Peyer's patch (tissue), 4 donors: Measurements from ENCODE around the gene ZNF584.

Experiments used
- POLR2A ChIP-seq, 2 donors: fragments of 450-650 bp; IDR thresholded peaks; one replicate each; pipeline ENCODE4 v1.5.1; 2017; ENCODE audit warnings: antibody characterized with exemption in 2 of 2, mild to moderate bottlenecking in 2 of 2, moderate library complexity in 2 of 2
- TF ChIP-seq, protein P1 (sequence below), 6 experiments: fragments of 450-650 bp in 4 of 6; fragments of 200-600 bp in 2 of 6; sonication (generic) in 1 of 6; IDR thresholded peaks; one replicate each; pipeline ENCODE4 v1.5.1; 2017 to 2019; ENCODE audit warnings: antibody characterized with exemption in 6 of 6, mild to moderate bottlenecking in 3 of 6, moderate library complexity in 1 of 6

DNA sequence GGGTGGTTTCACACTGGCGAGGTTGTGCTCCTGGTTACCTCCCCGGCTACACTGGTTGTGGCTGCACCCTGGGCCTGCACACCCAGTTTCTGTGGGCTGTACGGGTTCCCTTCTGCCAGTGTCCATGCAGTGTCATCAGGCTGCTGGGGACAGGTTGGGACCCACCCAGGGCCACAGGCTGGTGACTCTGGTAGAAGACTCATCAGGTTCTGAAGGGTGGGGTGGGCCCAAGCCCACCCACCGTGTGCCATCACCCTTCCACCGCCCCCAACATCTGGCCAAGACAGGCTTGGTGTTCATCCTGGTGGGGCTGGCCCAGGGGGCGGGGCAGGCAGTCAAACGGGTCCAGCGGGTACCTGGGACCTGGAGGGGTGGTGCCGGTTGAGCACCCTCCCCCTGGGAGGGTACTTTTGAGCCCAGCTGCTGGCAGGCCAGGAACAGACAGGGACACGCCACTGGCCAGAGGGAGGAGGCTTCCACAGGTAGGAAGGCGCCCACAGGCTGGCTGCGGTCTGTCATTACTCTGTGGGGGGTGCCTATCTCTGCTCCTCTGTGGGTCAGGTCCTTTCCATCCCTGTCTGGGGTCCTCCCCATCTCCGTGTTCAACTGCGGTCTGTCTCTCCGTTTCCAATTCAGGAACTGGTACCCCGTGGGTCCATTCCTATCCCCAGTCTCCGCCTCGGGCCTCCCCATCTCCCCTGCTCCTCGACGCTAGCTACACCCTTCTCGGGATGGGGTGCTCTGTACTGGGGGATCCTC lies 13.1 kb upstream of the ZNF584 start, which contains the start of gene RNF225:
- TF ChIP-seq, protein P1, sequence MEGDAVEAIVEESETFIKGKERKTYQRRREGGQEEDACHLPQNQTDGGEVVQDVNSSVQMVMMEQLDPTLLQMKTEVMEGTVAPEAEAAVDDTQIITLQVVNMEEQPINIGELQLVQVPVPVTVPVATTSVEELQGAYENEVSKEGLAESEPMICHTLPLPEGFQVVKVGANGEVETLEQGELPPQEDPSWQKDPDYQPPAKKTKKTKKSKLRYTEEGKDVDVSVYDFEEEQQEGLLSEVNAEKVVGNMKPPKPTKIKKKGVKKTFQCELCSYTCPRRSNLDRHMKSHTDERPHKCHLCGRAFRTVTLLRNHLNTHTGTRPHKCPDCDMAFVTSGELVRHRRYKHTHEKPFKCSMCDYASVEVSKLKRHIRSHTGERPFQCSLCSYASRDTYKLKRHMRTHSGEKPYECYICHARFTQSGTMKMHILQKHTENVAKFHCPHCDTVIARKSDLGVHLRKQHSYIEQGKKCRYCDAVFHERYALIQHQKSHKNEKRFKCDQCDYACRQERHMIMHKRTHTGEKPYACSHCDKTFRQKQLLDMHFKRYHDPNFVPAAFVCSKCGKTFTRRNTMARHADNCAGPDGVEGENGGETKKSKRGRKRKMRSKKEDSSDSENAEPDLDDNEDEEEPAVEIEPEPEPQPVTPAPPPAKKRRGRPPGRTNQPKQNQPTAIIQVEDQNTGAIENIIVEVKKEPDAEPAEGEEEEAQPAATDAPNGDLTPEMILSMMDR (IDR thresholded peaks at IDR 0.05): no peak
- TF ChIP-seq POLR2A (IDR thresholded peaks at IDR 0.05): no peak
